Heart left ventricle (tissue), 16 donors: Measurements from ENCODE around the gene MDH1. TPM values are rescaled to one million over a fixed set of nuclear protein-coding genes. Genes with fewer than 3 reads are reported as not detected.

Experiments used
- ATAC-seq, 4 donors: fragments of 200-7000 bp; cut with Tn5 transposase; one replicate each; pipeline ENCODE4 v1.9.1; 2020 to 2022; ENCODE audit warnings: moderate library complexity in 4 of 4, mild to moderate bottlenecking in 3 of 4, moderate number of reproducible peaks in 1 of 4
- DNase-seq, 5 donors: peaks; one replicate each; pipeline ENCODE4 v3.0.0-alpha.2; 2020
- H3K27ac ChIP-seq, 12 donors: fragments of 200-600 bp; sonication (generic) in 4 of 12; one replicate each; pipeline versions ENCODE4 v1.5.0 to v1.8.0; 2016 to 2022; ENCODE audit warnings: mild to moderate bottlenecking in 2 of 12
- H3K27me3 ChIP-seq, 9 donors: fragments of 200-600 bp; sonication (generic) in 2 of 9; one replicate each; pipeline versions ENCODE4 v1.5.1 to v1.8.0; 2016 to 2022; ENCODE audit warnings: mild to moderate bottlenecking in 3 of 9
- H3K36me3 ChIP-seq, 9 donors: fragments of 200-600 bp; sonication (generic) in 2 of 9; one replicate each; pipeline versions ENCODE4 v1.5.0 to v1.8.0; 2018 to 2022; ENCODE audit warnings: mild to moderate bottlenecking in 2 of 9
- H3K4me1 ChIP-seq, 12 donors: fragments of 200-600 bp; sonication (generic) in 4 of 12; one replicate each; pipeline versions ENCODE4 v1.5.0 to v1.8.0; 2016 to 2022; ENCODE audit warnings: mild to moderate bottlenecking in 3 of 12
- H3K4me3 ChIP-seq, 12 donors: fragments of 200-600 bp; sonication (generic) in 4 of 12; one replicate each; pipeline versions ENCODE4 v1.5.0 to v1.8.0; 2017 to 2022; ENCODE audit warnings: mild to moderate bottlenecking in 9 of 12, moderate library complexity in 4 of 12
- H3K9me3 ChIP-seq, 12 donors: fragments of 200-600 bp; sonication (generic) in 4 of 12; one replicate each; pipeline versions ENCODE4 v1.5.0 to v1.8.0; 2016 to 2022; ENCODE audit warnings: mild to moderate bottlenecking in 1 of 12
- CTCF ChIP-seq, 12 donors: fragments of 200-600 bp; sonication (generic) in 4 of 12; IDR thresholded peaks; one replicate each; pipeline versions ENCODE4 v1.5.0 to v1.8.0; 2018 to 2022; ENCODE audit warnings: antibody characterized with exemption in 12 of 12, mild to moderate bottlenecking in 5 of 12
- POLR2A ChIP-seq, 2 donors: fragments of 450-650 bp; IDR thresholded peaks; one replicate each; pipeline ENCODE4 v1.6.1; 2017; ENCODE audit warnings: antibody characterized with exemption in 2 of 2, mild to moderate bottlenecking in 2 of 2, moderate library complexity in 2 of 2
- WGBS, 4 donors: extraction: QIAGEN DNeasy Blood & Tissue Kit in 2 of 4; methylation state at CpG; one replicate each; pipeline versions ENCODE4 v1.1.5 to v1.1.7; 2013 to 2018; 5-methylcytosine and 5-hydroxymethylcytosine counted together
- intact Hi-C, 10 donors: fragments of 100-400 bp; cut with DNase I; formaldehyde crosslinking; loops; one replicate each; pipeline versions ENCODE4 v1.11.1 to v1.14.2; 2022
- long read RNA-seq, 3 donors: library from polyadenylated mRNA; unstranded; transcript quantifications; one replicate each; pipeline ENCODE4 v2.0.0, GENCODE V29; 2020 to 2021
- polyA plus RNA-seq, 2 donors: library from polyadenylated mRNA; stranded (reverse); fragments of 200-250 nt; gene quantifications; one replicate each; pipeline ENCODE4 v1.2.3, GENCODE V29; 2013
- total RNA-seq, 9 donors: library from RNA; depleted of rRNA in 2 of 9; stranded (reverse); fragments of >200 nt in 2 of 9; fragmentation: NEBNext Ultra II Directional in 3 of 9; extraction: Animal tissue kit (Norgen Biotek cat#: 25700) in 3 of 9; gene quantifications; one replicate each; pipeline versions ENCODE4 v1.1.0 to v1.2.4, GENCODE V29; 2016 to 2023
- donor health status: ischemic (EF 13 %, LVEDD 7.1; RV severe dilation, severe dysfunction).
- donor health status: healthy with polysubstance abuse.
- donor health status: DM: no; HTN: yes; CAD: no.
- donor health status: DM: no; HTN: no; CAD: no.
- donor health status: ischemic (EF 25% LVEDD 6.9; RV normal size, moderate dysfunction).
- donor health status: ischemic (EF 25% LVEDD 5.7; RV mildly dilated, moderate dysfunction).
- donor health status: healthy.
- donor health status: DM: yes; HTN: yes; CAD: no.
- donor health status: ischemic (EF 35%, LVEDD 5.7; RV mildly dilated, moderate dysfunction).
- donor health status: nonischemic (EF 11% LVEDD 7.7; RV severe dilation, severe dysfunction).
- donor health status: DM: yes; HTN: yes; CAD: no.
- donor health status: PGD.
- donor health status: ischemic (EF 29% LVEDD 5.4; RV normal size, mild dysfunction).
- donor health status: nonischemic (EF 23%, LVEDD 6.1; RV moderate dilation, normal function).

MDH1 gene
- total RNA-seq (1,000 to 10,000 TPM in 8 of 9 donors, 100 to 1,000 TPM in 1; 862 to 1,901 (median 1,395) TPM), polyA plus RNA-seq (1,000 to 10,000 TPM; 1,118 to 2,242 TPM)
- long read RNA-seq, donor 1, transcript MDH1-215 (9 exons, 1,443 nt), result minor isoform, 18 of 3,116 reads
- long read RNA-seq, donor 1, transcript MDH1-214 (2 exons, 552 nt), result minor isoform, 13 of 3,116 reads
- long read RNA-seq, donor 1, transcript MDH1-201 (9 exons, 1,650 nt), result major isoform, 3,004 of 3,116 reads
- long read RNA-seq, donor 1, partial matches to known transcripts, result 38 of 3,116 reads
- long read RNA-seq, donor 1, other reads (novel, unspliced or antisense), result 39 of 3,116 reads
- long read RNA-seq, donor 2, transcript MDH1-201 (9 exons, 1,650 nt), result major isoform, 6,801 of 7,057 reads
- long read RNA-seq, donor 2, transcript MDH1-213 (4 exons, 893 nt), result minor isoform, 14 of 7,057 reads
- long read RNA-seq, donor 2, transcript MDH1-215 (9 exons, 1,443 nt), result minor isoform, 62 of 7,057 reads
- long read RNA-seq, donor 2, partial matches to known transcripts, result 100 of 7,057 reads
- long read RNA-seq, donor 2, other reads (novel, unspliced or antisense), result 73 of 7,057 reads
- long read RNA-seq, donor 3, transcript MDH1-201 (9 exons, 1,650 nt), result major isoform, 1,403 of 1,473 reads
- long read RNA-seq, donor 3, transcript MDH1-215 (9 exons, 1,443 nt), result minor isoform, 15 of 1,473 reads
- long read RNA-seq, donor 3, partial matches to known transcripts, result 27 of 1,473 reads
- long read RNA-seq, donor 3, other reads (novel, unspliced or antisense), result 20 of 1,473 reads

- ATAC-seq (peak; percentile 93 to 95 (median 93)), DNase-seq (peak; percentile 93 to 97 (median 95))
- H3K27ac ChIP-seq, result peak within 1 kb of the TSS; percentile 82 to 98 (median 94)
- intact Hi-C loops, result loop anchor here in 4 of 10 donors (2.0 to 10.0 kb wide), 3 partner anchors 252 to 256 kb away; partner anchors contain the start of gene UGP2 (in 4 of the 4)
- no peak for TF ChIP-seq CTCF (IDR thresholded peaks at IDR 0.05)
- TF ChIP-seq POLR2A (IDR thresholded peaks at IDR 0.05), result peak; percentile 75 to 87
- H3K27me3 ChIP-seq, result no peaks in the 10 kb centered on the region
- H3K4me3 ChIP-seq, result peak within 1 kb of the TSS; percentile 50 to 93 (median 82)
- H3K36me3 ChIP-seq, result peaks cover 0 to 22% (median 10%) of the 10 kb centered on the region in 9 donors
- peaks cover 0 to 49% (median 32%) of the 10 kb centered on the region in 12 donors for H3K4me1 ChIP-seq
- no peaks in the 10 kb centered on the region for H3K9me3 ChIP-seq
- WGBS, 4 donors, result 0 to 1% (median 0%) methylated on average over 43 to 44 of the region's 44 CpGs
Measured at GRCh38 chr2:63588385-63589147, at the start of gene MDH1, which contains the start of gene WDPCP. Gene MDH1, plus strand, starts transcription at chr2:63588963. Its CDS starts 81 bp downstream, at chr2:63589044. Gene WDPCP, minus strand, starts transcription at chr2:63588477. Its CDS starts 206 bp downstream, at chr2:63588271.

DNA sequence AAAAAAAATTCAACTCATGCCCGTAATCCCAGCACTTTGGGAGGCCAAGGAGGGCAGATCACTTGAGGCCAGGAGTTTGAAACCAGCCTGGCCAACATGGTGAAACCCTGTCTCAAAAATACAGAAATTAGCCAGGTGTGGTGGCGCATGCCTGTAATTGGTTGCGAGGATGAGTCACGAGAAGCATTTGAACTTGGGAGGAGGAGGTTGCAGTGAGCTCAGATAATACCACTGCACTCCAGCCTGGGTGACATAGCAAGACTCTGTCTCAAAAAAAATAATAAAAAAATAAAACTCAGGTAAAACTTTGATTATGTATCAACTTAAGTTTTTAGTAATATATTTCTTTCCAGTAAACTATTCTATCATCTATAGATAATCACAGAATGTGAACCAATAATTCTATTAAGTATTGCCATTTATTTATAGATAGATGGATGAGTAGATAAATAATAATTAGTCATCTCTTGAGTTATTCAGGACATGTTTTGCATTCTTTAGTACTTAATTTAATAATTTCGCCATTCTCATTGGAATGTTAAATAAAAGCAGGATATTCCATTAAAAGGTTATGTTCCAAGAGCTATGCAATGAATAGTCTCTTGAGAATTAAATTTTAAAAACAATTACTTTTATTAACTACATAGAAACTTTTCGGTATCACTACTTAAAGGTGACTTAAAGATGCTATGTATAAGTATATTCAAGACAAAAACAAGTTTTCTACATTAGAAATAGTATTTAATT lies 49.2 kb upstream of the MDH1 start:
- no peak for ATAC-seq
- DNase-seq, result no peak
- no peaks in the 10 kb centered on the region for H3K36me3 ChIP-seq
- H3K4me1 ChIP-seq, result peaks cover 0 to 5% (median 0%) of the 10 kb centered on the region in 12 donors
- no peak overlapping the region for H3K27ac ChIP-seq
- TF ChIP-seq CTCF (IDR thresholded peaks at IDR 0.05) (no peak), POLR2A (IDR thresholded peaks at IDR 0.05) (no peak)
- no peaks in the 10 kb centered on the region for H3K27me3 ChIP-seq
- peaks cover 0 to 14% (median 0%) of the 10 kb centered on the region in 12 donors for H3K9me3 ChIP-seq
- intact Hi-C loops, result no loop called here
- H3K4me3 ChIP-seq, result no peak overlapping the region
- WGBS, 4 donors, result 87 to 94% (median 92%) methylated on average over 6 of the region's 6 CpGs

DNA sequence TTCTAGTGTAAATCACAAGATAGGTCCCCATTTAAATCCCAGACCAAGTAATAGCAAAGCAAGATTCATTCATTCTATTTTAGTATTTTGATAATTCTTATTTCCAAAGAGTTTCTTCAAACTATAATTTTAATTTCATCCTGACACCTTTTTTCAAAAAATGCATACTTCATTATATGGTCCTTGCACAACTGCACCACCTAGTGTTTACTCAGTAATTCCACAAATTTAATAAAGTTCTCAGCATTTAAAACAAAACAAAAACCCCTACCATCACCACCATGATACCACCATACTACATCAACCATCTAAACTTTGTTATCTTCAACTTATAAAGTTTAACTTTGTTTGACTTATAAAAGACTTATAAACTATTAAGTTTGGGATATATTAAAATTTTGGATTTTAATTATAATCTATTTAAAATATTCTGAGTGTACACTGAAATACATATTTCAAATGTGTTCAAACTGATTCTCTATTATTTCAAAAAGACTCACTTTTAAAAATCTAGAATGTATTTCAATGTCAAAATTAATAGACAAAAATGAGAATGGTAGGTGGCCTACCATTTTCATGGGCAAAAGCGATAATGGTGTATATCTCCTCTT lies 44.6 kb upstream of the MDH1 start:
- H3K27ac ChIP-seq, result peak overlapping the region in 1 of 12 donors; percentile 43
- H3K4me3 ChIP-seq, result no peak overlapping the region
- H3K27me3 ChIP-seq, result no peaks in the 10 kb centered on the region
- ATAC-seq (no peak), DNase-seq (no peak)
- H3K36me3 ChIP-seq, result no peaks in the 10 kb centered on the region
- peaks cover 0 to 8% (median 0%) of the 10 kb centered on the region in 12 donors for H3K4me1 ChIP-seq
- peak in 9 of 12 donors; percentile 38 to 62 (median 46) for TF ChIP-seq CTCF (IDR thresholded peaks at IDR 0.05)
- TF ChIP-seq POLR2A (IDR thresholded peaks at IDR 0.05), result no peak
- H3K9me3 ChIP-seq, result peaks cover 0 to 21% (median 0%) of the 10 kb centered on the region in 12 donors
- WGBS, 4 donors, result 91 to 98% (median 96%) methylated on average over 1 of the region's 1 CpG
- intact Hi-C loops, result no loop called here
